Measurements from ENCODE around the gene MTERF2. TPM values are rescaled to one million over a fixed set of nuclear protein-coding genes. Genes with fewer than 3 reads are reported as not detected.
A peak's percentile ranks its signal among the peaks of the same experiment; 100 is the strongest.

The MTERF2 gene
- total RNA-seq, 1 donor from 2014 or later = 20.4 TPM

GRCh38 chr12:106981788-106982187 lies 5.2 kb downstream of the MTERF2 start:
- H3K36me3 Mint-ChIP-seq (ENCODE audit: low read depth) = peaks cover 23% of the 10 kb centered on the region
- no peak for DNase-seq (ENCODE audit: low read depth, low spot score)
- H3K27me3 Mint-ChIP-seq (ENCODE audit: low read depth) = no peaks in the 10 kb centered on the region
- peaks cover 5% of the 10 kb centered on the region for H3K9me3 Mint-ChIP-seq
- TF ChIP-seq CTCF (conservative IDR thresholded peaks at IDR 0.05) = no peak
- H3K4me1 Mint-ChIP-seq = peaks cover 27% of the 10 kb centered on the region
- H3K27ac Mint-ChIP-seq (ENCODE audit: unreplicated experiment) = no peak overlapping the region
- no peak overlapping the region for H3K4me3 Mint-ChIP-seq

DNA sequence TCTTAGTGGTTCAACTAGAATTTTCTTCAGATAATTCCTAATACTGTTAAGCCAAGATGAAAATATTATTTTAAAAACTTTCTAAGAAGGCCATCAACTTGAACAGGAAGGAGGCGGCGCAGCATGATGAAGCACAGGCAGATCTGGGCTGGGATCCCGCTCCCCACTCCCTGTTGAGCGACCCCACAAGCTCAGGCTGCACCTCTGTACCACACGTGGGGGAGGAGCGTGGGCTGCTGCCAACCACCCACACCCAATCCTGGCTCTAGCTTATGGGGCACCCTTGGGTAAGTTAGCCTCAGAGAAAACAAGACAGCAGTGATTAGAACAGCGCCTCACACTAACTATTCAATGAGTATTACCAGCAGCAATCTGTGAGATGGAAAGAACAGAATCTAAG lies 6.0 kb downstream of the MTERF2 start:
- no peaks in the 10 kb centered on the region for H3K27me3 Mint-ChIP-seq (ENCODE audit: low read depth)
- peaks cover 5% of the 10 kb centered on the region for H3K9me3 Mint-ChIP-seq
- H3K36me3 Mint-ChIP-seq (ENCODE audit: low read depth) = peaks cover 23% of the 10 kb centered on the region
- no peak overlapping the region for H3K27ac Mint-ChIP-seq (ENCODE audit: unreplicated experiment)
- no peak for DNase-seq (ENCODE audit: low read depth, low spot score)
- no peak overlapping the region for H3K4me3 Mint-ChIP-seq
- H3K4me1 Mint-ChIP-seq = peaks cover 19% of the 10 kb centered on the region
- no peak for TF ChIP-seq CTCF (conservative IDR thresholded peaks at IDR 0.05)

- peaks cover 9% of the 10 kb centered on the region for H3K36me3 Mint-ChIP-seq (ENCODE audit: low read depth)
- peak overlapping the region; percentile 82 for H3K27ac Mint-ChIP-seq (ENCODE audit: unreplicated experiment)
- no peaks in the 10 kb centered on the region for H3K27me3 Mint-ChIP-seq (ENCODE audit: low read depth)
Observed at GRCh38 chr12:106978035-106978800, 8.7 kb downstream of the MTERF2 start.

DNA sequence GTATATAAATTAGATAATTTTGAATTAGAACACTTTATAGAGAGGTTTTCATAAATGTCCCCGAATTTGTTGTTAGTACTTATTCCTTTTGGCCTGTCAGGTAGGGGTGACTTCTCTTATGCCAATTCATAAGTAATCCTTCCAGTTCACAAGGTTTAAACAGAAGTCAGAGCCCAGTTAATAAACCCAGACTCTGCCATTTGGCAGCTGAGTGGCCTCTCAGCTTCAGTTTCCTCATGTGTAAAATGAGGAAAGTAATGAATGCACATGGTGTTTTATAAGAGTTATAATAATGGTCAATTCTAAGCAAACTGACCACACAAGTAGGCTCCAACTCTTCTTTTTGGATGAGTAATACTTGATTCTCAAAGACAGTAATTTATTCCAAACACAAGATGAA lies 10.3 kb downstream of the MTERF2 start:
- DNase-seq (ENCODE audit: low read depth, low spot score) = no peak
- H3K4me3 Mint-ChIP-seq = no peak overlapping the region

More at GRCh38 chr12:106978035-106978800, 8.7 kb downstream of the MTERF2 start:
- DNase-seq (ENCODE audit: low read depth, low spot score) = no peak
- Mint-ChIP-seq H3K4me3 (no peak overlapping the region), H3K4me1 (no peaks in the 10 kb centered on the region), H3K9me3 (no peaks in the 10 kb centered on the region)
- TF ChIP-seq CTCF (conservative IDR thresholded peaks at IDR 0.05) = no peak

GRCh38 chr12:106975993-106976658 lies 10.8 kb downstream of the MTERF2 start:
- H3K27me3 Mint-ChIP-seq (ENCODE audit: low read depth) = no peaks in the 10 kb centered on the region
- no peaks in the 10 kb centered on the region for H3K9me3 Mint-ChIP-seq
- no peak for TF ChIP-seq CTCF (conservative IDR thresholded peaks at IDR 0.05)
- peaks cover 8% of the 10 kb centered on the region for H3K36me3 Mint-ChIP-seq (ENCODE audit: low read depth)
- H3K4me3 Mint-ChIP-seq = no peak overlapping the region
- DNase-seq (ENCODE audit: low read depth, low spot score) = no peak
- H3K4me1 Mint-ChIP-seq = no peaks in the 10 kb centered on the region
- no peak overlapping the region for H3K27ac Mint-ChIP-seq (ENCODE audit: unreplicated experiment)

More for the DNA sequence above, 10.3 kb downstream of the MTERF2 start:
- H3K27ac Mint-ChIP-seq (ENCODE audit: unreplicated experiment) = no peak overlapping the region
- H3K4me1 Mint-ChIP-seq = no peaks in the 10 kb centered on the region
- no peaks in the 10 kb centered on the region for H3K27me3 Mint-ChIP-seq (ENCODE audit: low read depth)
- H3K36me3 Mint-ChIP-seq (ENCODE audit: low read depth) = peaks cover 6% of the 10 kb centered on the region
- no peak for TF ChIP-seq CTCF (conservative IDR thresholded peaks at IDR 0.05)
- no peaks in the 10 kb centered on the region for H3K9me3 Mint-ChIP-seq
